GM23338 (cell line): ENCODE results near the gene IFRD1. TPM values are rescaled to one million over a fixed set of nuclear protein-coding genes. Genes with fewer than 3 reads are reported as not detected.

Source experiments
- ATAC-seq: fragments of 200-7000 bp; cut with Tn5 transposase; 3 replicates; pipeline ENCODE4 v1.9.1; 2020
- DNase-seq: peaks from one replicate; pipeline ENCODE4 v3.0.0-alpha.2; 2015; ENCODE audit warnings: low spot score
- H2AFZ ChIP-seq: fragments of 200-600 bp; sonication (generic); 2 replicates; pipeline ENCODE4 v1.8.0; 2016; ENCODE audit warnings: antibody characterized with exemption, mild to moderate bottlenecking, moderate library complexity
- H3F3A ChIP-seq: fragments of 200-600 bp; sonication (generic); replicated peaks from 2 replicates; pipeline ENCODE4 v1.8.0; 2017; ENCODE audit warnings: antibody characterized with exemption, mixed run types, low read depth
- H3K27ac ChIP-seq: fragments of 200-600 bp; sonication (generic); 2 replicates; pipeline ENCODE4 v1.6.1; 2016; ENCODE audit warnings: low read depth
- H3K27me3 ChIP-seq: fragments of 200-600 bp; sonication (generic); 2 replicates; pipeline ENCODE4 v1.8.0; 2016; ENCODE audit warnings: mild to moderate bottlenecking, mixed run types, moderate library complexity; ENCODE audit not compliant: insufficient read depth
- H3K36me3 ChIP-seq: fragments of 200-600 bp; sonication (generic); 2 replicates; pipeline ENCODE4 v1.8.0; 2016; ENCODE audit warnings: mild to moderate bottlenecking; ENCODE audit not compliant: insufficient read depth
- H3K4me1 ChIP-seq: fragments of 200-600 bp; sonication (generic); 2 replicates; pipeline ENCODE4 v1.8.0; 2016; ENCODE audit warnings: mild to moderate bottlenecking, moderate library complexity; ENCODE audit not compliant: insufficient read depth
- H3K4me2 ChIP-seq: fragments of 200-600 bp; sonication (generic); 2 replicates; pipeline ENCODE4 v1.7.1; 2017; ENCODE audit warnings: mixed run types
- H3K4me3 ChIP-seq: fragments of 200-600 bp; sonication (generic); 2 replicates; pipeline ENCODE4 v1.6.1; 2016; ENCODE audit warnings: mixed run types
- H3K79me2 ChIP-seq: fragments of 200-600 bp; sonication (generic); replicated peaks from 2 replicates; pipeline ENCODE4 v1.8.0; 2017; ENCODE audit warnings: mild to moderate bottlenecking; ENCODE audit not compliant: insufficient read depth
- H3K9me2 ChIP-seq: fragments of 200-600 bp; sonication (generic); 2 replicates; pipeline ENCODE4 v1.8.0; 2017; ENCODE audit not compliant: insufficient read depth
- H4K20me1 ChIP-seq: fragments of 200-600 bp; sonication (generic); replicated peaks from 2 replicates; pipeline ENCODE4 v1.8.0; 2017; ENCODE audit warnings: mild to moderate bottlenecking; ENCODE audit not compliant: insufficient read depth
- H3K27ac Mint-ChIP-seq: 2 replicates; pipeline ENCODE4 v1.8.0; 2020; ENCODE audit warnings: inconsistent platforms, mild to moderate bottlenecking, moderate library complexity, mixed read lengths
- H3K27me3 Mint-ChIP-seq: 3 replicates; pipeline ENCODE4 v1.8.0; 2022; ENCODE audit warnings: low read depth, mild to moderate bottlenecking, moderate library complexity, mixed read lengths, inconsistent platforms; ENCODE audit not compliant: insufficient read depth, poor library complexity
- H3K36me3 Mint-ChIP-seq: 3 replicates; pipeline ENCODE4 v1.8.0; 2021; ENCODE audit warnings: low read depth, mild to moderate bottlenecking, inconsistent platforms, moderate library complexity, mixed read lengths
- H3K4me1 Mint-ChIP-seq: 3 replicates; pipeline ENCODE4 v1.8.0; 2020; ENCODE audit warnings: mild to moderate bottlenecking, inconsistent platforms, mixed read lengths
- H3K4me3 Mint-ChIP-seq: 3 replicates; pipeline ENCODE4 v1.8.0; 2021; ENCODE audit warnings: moderate library complexity, mild to moderate bottlenecking, inconsistent platforms, mixed read lengths
- H3K9me3 Mint-ChIP-seq: 3 replicates; pipeline ENCODE4 v1.8.0; 2020; ENCODE audit warnings: moderate library complexity, mild to moderate bottlenecking, inconsistent platforms, mixed read lengths
- CTCF ChIP-seq, 2 experiments: fragments of 200-600 bp in 1 of 2; sonication (generic) in 1 of 2; conservative IDR thresholded peaks; 2 replicates each; pipeline versions ENCODE4 v1.5.1 to v1.6.1; 2016 to 2017; ENCODE audit warnings: antibody characterized with exemption in 2 of 2, low read depth in 2 of 2, mild to moderate bottlenecking in 2 of 2, moderate library complexity in 1 of 2
- ETS1 ChIP-seq: IDR thresholded peaks from 2 replicates; pipeline ENCODE4 v1.6.1; 2016; ENCODE audit warnings: antibody characterized with exemption
- EZH2 ChIP-seq: fragments of 200-600 bp; sonication (generic); IDR thresholded peaks from one replicate; pipeline ENCODE4 v1.8.0; 2017; ENCODE audit warnings: antibody characterized with exemption, mild to moderate bottlenecking, low read depth; ENCODE audit not compliant: unreplicated experiment
- EZH2phosphoT487 ChIP-seq: fragments of 200-600 bp; sonication (generic); IDR thresholded peaks from one replicate; pipeline ENCODE4 v1.8.1; 2018; ENCODE audit warnings: antibody characterized with exemption; ENCODE audit not compliant: unreplicated experiment
- JUNB ChIP-seq: IDR thresholded peaks from one replicate; pipeline ENCODE4 v1.6.1; 2016; ENCODE audit warnings: antibody characterized with exemption; ENCODE audit not compliant: unreplicated experiment
- NANOG ChIP-seq: IDR thresholded peaks from 2 replicates; pipeline ENCODE4 v1.6.1; 2016; ENCODE audit warnings: antibody characterized with exemption, borderline replicate concordance
- POLR2AphosphoS5 ChIP-seq: IDR thresholded peaks from 2 replicates; pipeline ENCODE4 v1.6.1; 2016; ENCODE audit warnings: antibody characterized with exemption, low read depth
- STAT1 ChIP-seq: IDR thresholded peaks from one replicate; pipeline ENCODE4 v1.6.1; 2016; ENCODE audit warnings: antibody characterized with exemption; ENCODE audit not compliant: unreplicated experiment
- ZNF114 ChIP-seq: fragments of 250-450 bp; sonication (Bioruptor Pico); IDR thresholded peaks from 2 replicates; pipeline ENCODE4 v1.5.0; 2020; ENCODE audit warnings: mild to moderate bottlenecking, moderate library complexity
- polyA plus RNA-seq: library from polyadenylated mRNA; unstranded; fragments of >200 nt; fragmentation: Nextera tagmentation; extraction: Ambion mirVana; gene quantifications from 2 replicates; pipeline ENCODE4 v1.2.1, GENCODE V29; 2016
- total RNA-seq: library from RNA; depleted of rRNA; stranded (reverse); fragments of >200 nt; shearing (Covaris generic); gene quantifications from 2 replicates; pipeline ENCODE4 v1.2.3, GENCODE V29; 2014
- TF ChIP-seq, protein P1 (sequence below): IDR thresholded peaks from one replicate; pipeline ENCODE4 v1.6.1; 2018; ENCODE audit warnings: antibody characterized with exemption; ENCODE audit not compliant: unreplicated experiment
- TF ChIP-seq, protein P2 (sequence below): fragments of 250-450 bp; sonication (Bioruptor Pico); IDR thresholded peaks from 2 replicates; pipeline ENCODE4 v1.5.0; 2020; ENCODE audit warnings: mild to moderate bottlenecking, moderate library complexity

The IFRD1 gene
- total and polyA plus RNA-seq, 2 experiments from 2014 or later = 69.6 to 73.6 TPM

GRCh38 chr7:112405286-112405685 lies 45.0 kb upstream of the IFRD1 start (continued):
- TF ChIP-seq, protein P1, sequence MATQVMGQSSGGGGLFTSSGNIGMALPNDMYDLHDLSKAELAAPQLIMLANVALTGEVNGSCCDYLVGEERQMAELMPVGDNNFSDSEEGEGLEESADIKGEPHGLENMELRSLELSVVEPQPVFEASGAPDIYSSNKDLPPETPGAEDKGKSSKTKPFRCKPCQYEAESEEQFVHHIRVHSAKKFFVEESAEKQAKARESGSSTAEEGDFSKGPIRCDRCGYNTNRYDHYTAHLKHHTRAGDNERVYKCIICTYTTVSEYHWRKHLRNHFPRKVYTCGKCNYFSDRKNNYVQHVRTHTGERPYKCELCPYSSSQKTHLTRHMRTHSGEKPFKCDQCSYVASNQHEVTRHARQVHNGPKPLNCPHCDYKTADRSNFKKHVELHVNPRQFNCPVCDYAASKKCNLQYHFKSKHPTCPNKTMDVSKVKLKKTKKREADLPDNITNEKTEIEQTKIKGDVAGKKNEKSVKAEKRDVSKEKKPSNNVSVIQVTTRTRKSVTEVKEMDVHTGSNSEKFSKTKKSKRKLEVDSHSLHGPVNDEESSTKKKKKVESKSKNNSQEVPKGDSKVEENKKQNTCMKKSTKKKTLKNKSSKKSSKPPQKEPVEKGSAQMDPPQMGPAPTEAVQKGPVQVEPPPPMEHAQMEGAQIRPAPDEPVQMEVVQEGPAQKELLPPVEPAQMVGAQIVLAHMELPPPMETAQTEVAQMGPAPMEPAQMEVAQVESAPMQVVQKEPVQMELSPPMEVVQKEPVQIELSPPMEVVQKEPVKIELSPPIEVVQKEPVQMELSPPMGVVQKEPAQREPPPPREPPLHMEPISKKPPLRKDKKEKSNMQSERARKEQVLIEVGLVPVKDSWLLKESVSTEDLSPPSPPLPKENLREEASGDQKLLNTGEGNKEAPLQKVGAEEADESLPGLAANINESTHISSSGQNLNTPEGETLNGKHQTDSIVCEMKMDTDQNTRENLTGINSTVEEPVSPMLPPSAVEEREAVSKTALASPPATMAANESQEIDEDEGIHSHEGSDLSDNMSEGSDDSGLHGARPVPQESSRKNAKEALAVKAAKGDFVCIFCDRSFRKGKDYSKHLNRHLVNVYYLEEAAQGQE = no peak
- TF ChIP-seq STAT1 = no peak
- no peak for TF ChIP-seq EZH2

DNA sequence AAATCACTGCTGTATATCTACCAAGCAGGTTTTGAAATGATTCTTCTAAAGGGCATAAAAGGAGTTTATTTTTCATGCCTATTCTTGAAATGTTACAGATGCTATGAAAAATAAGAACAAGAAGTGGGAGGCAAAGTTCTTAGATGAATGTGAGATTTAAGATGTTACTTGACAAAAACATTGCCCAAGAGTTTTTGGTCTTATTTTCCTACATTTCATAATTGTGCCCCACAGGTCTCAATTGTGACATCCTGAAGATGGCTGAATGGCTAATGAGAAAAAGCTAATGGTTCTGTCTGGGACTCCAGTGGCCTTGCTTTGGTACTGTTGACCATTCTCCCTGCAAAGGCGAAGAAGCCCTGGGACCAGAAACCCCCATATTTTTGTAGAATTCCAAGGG lies 43.0 kb upstream of the IFRD1 start:
- no peaks in the 10 kb centered on the region for H3K9me2 ChIP-seq
- no peak overlapping the region for H3K27ac ChIP-seq
- no peak overlapping the region for H3K27ac Mint-ChIP-seq
- no peaks in the 10 kb centered on the region for H3K27me3 ChIP-seq
- no peaks in the 10 kb centered on the region for H3K36me3 Mint-ChIP-seq
- peaks cover 3% of the 10 kb centered on the region for H3K4me1 Mint-ChIP-seq
- H3K36me3 ChIP-seq = no peaks in the 10 kb centered on the region
- ATAC-seq (no peak), DNase-seq (no peak)
- no peak overlapping the region for H3K4me3 ChIP-seq
- H3K4me3 Mint-ChIP-seq = no peak overlapping the region
- H4K20me1 ChIP-seq = no peaks in the 10 kb centered on the region
- no peaks in the 10 kb centered on the region for H3K9me3 Mint-ChIP-seq
- no peaks in the 10 kb centered on the region for H3K4me1 ChIP-seq
- H3F3A ChIP-seq = no peaks in the 10 kb centered on the region
- no peaks in the 10 kb centered on the region for H3K27me3 Mint-ChIP-seq
- no peak overlapping the region for H2AFZ ChIP-seq
- H3K79me2 ChIP-seq = no peaks in the 10 kb centered on the region
- no peak overlapping the region for H3K4me2 ChIP-seq
- TF ChIP-seq EZH2phosphoT487 = no peak
- no peak for TF ChIP-seq CTCF (conservative IDR thresholded peaks at IDR 0.05; ENCODE audit: low read depth in 2 of 2)
- TF ChIP-seq POLR2AphosphoS5 = no peak
- no peak for TF ChIP-seq EZH2
- no peak for TF ChIP-seq NANOG
- no peak for TF ChIP-seq STAT1
- TF ChIP-seq, protein P2, sequence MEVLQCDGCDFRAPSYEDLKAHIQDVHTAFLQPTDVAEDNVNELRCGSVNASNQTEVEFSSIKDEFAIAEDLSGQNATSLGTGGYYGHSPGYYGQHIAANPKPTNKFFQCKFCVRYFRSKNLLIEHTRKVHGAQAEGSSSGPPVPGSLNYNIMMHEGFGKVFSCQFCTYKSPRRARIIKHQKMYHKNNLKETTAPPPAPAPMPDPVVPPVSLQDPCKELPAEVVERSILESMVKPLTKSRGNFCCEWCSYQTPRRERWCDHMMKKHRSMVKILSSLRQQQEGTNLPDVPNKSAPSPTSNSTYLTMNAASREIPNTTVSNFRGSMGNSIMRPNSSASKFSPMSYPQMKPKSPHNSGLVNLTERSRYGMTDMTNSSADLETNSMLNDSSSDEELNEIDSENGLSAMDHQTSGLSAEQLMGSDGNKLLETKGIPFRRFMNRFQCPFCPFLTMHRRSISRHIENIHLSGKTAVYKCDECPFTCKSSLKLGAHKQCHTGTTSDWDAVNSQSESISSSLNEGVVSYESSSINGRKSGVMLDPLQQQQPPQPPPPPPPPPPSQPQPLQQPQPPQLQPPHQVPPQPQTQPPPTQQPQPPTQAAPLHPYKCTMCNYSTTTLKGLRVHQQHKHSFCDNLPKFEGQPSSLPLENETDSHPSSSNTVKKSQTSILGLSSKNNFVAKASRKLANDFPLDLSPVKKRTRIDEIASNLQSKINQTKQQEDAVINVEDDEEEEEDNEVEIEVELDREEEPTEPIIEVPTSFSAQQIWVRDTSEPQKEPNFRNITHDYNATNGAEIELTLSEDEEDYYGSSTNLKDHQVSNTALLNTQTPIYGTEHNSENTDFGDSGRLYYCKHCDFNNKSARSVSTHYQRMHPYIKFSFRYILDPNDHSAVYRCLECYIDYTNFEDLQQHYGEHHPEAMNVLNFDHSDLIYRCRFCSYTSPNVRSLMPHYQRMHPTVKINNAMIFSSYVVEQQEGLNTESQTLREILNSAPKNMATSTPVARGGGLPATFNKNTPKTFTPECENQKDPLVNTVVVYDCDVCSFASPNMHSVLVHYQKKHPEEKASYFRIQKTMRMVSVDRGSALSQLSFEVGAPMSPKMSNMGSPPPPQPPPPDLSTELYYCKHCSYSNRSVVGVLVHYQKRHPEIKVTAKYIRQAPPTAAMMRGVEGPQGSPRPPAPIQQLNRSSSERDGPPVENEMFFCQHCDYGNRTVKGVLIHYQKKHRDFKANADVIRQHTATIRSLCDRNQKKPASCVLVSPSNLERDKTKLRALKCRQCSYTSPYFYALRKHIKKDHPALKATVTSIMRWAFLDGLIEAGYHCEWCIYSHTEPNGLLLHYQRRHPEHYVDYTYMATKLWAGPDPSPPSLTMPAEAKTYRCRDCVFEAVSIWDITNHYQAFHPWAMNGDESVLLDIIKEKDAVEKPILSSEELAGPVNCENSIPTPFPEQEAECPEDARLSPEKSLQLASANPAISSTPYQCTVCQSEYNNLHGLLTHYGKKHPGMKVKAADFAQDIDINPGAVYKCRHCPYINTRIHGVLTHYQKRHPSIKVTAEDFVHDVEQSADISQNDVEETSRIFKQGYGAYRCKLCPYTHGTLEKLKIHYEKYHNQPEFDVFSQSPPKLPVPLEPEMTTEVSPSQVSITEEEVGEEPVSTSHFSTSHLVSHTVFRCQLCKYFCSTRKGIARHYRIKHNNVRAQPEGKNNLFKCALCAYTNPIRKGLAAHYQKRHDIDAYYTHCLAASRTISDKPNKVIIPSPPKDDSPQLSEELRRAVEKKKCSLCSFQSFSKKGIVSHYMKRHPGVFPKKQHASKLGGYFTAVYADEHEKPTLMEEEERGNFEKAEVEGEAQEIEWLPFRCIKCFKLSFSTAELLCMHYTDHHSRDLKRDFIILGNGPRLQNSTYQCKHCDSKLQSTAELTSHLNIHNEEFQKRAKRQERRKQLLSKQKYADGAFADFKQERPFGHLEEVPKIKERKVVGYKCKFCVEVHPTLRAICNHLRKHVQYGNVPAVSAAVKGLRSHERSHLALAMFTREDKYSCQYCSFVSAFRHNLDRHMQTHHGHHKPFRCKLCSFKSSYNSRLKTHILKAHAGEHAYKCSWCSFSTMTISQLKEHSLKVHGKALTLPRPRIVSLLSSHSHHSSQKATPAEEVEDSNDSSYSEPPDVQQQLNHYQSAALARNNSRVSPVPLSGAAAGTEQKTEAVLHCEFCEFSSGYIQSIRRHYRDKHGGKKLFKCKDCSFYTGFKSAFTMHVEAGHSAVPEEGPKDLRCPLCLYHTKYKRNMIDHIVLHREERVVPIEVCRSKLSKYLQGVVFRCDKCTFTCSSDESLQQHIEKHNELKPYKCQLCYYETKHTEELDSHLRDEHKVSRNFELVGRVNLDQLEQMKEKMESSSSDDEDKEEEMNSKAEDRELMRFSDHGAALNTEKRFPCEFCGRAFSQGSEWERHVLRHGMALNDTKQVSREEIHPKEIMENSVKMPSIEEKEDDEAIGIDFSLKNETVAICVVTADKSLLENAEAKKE (CRISPR knock-in tag) = no peak
- no peak for TF ChIP-seq JUNB
- no peak for TF ChIP-seq ETS1
- no peak for TF ChIP-seq ZNF114 (CRISPR knock-in tag)
